Spleen (tissue), 7 donors: ENCODE data around the gene PDE4B.

ENCODE experiments used
- CTCF ChIP-seq, 11 experiments: fragments of 200-600 bp in 7 of 11; fragments of 450-650 bp in 4 of 11; sonication (generic) in 4 of 11; IDR thresholded peaks in 8 of 11; conservative IDR thresholded peaks in 3 of 11; 1 replicate in 7 of 11; 2 replicates in 4 of 11; pipeline versions ENCODE4 v1.4.0 to v1.8.0; 2016 to 2021; ENCODE audit warnings: antibody characterized with exemption in 11 of 11, inconsistent platforms in 4 of 11, mild to moderate bottlenecking in 1 of 11
- POLR2AphosphoS5 ChIP-seq, 3 donors: sonication (generic); formaldehyde crosslinking; IDR thresholded peaks; one replicate each; pipeline ENCODE4 v1.5.1; 2017; ENCODE audit warnings: antibody characterized with exemption in 3 of 3
- donor health status: DM: no; HTN: no; CAD: no; lungs with moderate emphysema.
- donor health status: DM: no; HTN: no; CAD: no.
- donor health status: DM: no; HTN: no; CAD: no.

DNA sequence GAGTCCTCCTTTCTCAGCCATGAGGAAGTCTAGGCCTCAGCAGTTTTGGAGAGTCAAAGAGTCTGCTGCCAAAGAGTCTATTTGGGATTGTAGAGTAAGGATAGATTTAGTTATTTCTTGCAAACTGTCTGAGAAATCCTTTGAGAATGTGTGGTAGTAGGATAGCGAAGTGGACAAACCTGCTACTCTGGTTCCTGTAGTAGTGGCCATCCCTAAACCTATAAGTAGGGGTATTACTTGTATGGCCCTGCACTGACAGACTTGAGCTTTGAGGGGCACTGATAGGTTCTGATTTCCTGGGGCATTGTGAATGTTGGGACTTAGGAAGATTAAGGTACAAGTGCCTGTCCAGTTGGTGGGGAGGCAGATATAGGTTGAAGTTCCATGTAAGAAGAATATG is 625.3 kb downstream of the PDE4B start:
- TF ChIP-seq CTCF (IDR thresholded peaks at IDR 0.05 in 8 of 11, conservative IDR thresholded peaks at IDR 0.05 in 3 of 11) = no peak
- TF ChIP-seq POLR2AphosphoS5 (IDR thresholded peaks at IDR 0.05) = no peak
